H1 (cell line): Measurements from ENCODE around the gene PSMD5. TPM values are rescaled to one million over a fixed set of nuclear protein-coding genes. Genes with fewer than 3 reads are reported as not detected.

Experiments used
- CHD7 ChIP-seq: fragments of 300-600 bp; sonication (generic); IDR thresholded peaks from 2 replicates; pipeline ENCODE4 v1.7.1; 2012; ENCODE audit warnings: low read length, moderate library complexity, mild to moderate bottlenecking, inconsistent platforms; ENCODE audit not compliant: insufficient replicate concordance
- E2F6 ChIP-seq: IDR thresholded peaks from 2 replicates; pipeline ENCODE4 v1.6.1; 2012; ENCODE audit warnings: inconsistent platforms
- GTF2F1 ChIP-seq: IDR thresholded peaks from 2 replicates; pipeline ENCODE4 v1.6.1; 2012; ENCODE audit warnings: low read depth, low read length, improper control_type of control experiment, borderline replicate concordance
- KDM1A ChIP-seq: fragments of 200-600, 300-600 bp; sonication (generic); IDR thresholded peaks from 2 replicates; pipeline ENCODE4 v1.7.1; 2016; ENCODE audit warnings: mild to moderate bottlenecking, low read length, borderline replicate concordance
- MAFK ChIP-seq: IDR thresholded peaks from 2 replicates; pipeline ENCODE4 v1.6.1; 2012; ENCODE audit warnings: low read depth, mild to moderate bottlenecking, improper control_type of control experiment, low read length
- RAD21 ChIP-seq, 2 experiments: IDR thresholded peaks in 1 of 2; conservative IDR thresholded peaks in 1 of 2; 2 replicates each; pipeline ENCODE4 v1.6.1; 2011; ENCODE audit warnings: low read depth in 2 of 2, low read length in 2 of 2, improper control_type of control experiment in 1 of 2, inconsistent platforms in 1 of 2, mild to moderate bottlenecking in 1 of 2, moderate library complexity in 1 of 2
- SAP30 ChIP-seq: fragments of 300-600 bp; sonication (generic); IDR thresholded peaks from 2 replicates; pipeline ENCODE4 v1.7.1; 2012; ENCODE audit warnings: low read length, moderate library complexity, mild to moderate bottlenecking, inconsistent platforms; ENCODE audit not compliant: insufficient read depth, insufficient replicate concordance
- SIN3A ChIP-seq, 2 experiments: IDR thresholded peaks in 1 of 2; conservative IDR thresholded peaks in 1 of 2; 2 replicates each; pipeline ENCODE4 v1.6.1; 2011 to 2012; ENCODE audit warnings: low read length in 2 of 2, improper control_type of control experiment in 1 of 2, low read depth in 1 of 2, mild to moderate bottlenecking in 1 of 2
- TAF1 ChIP-seq: IDR thresholded peaks from 2 replicates; pipeline ENCODE4 v1.6.1; 2011; ENCODE audit warnings: mild to moderate bottlenecking, low read depth, low read length
- TCF12 ChIP-seq: IDR thresholded peaks from 2 replicates; pipeline ENCODE4 v1.6.1; 2011; ENCODE audit warnings: low read depth, mild to moderate bottlenecking, low read length
- YY1 ChIP-seq: IDR thresholded peaks from 2 replicates; pipeline ENCODE4 v1.6.1; 2011; ENCODE audit warnings: low read depth, mild to moderate bottlenecking, low read length
- polyA plus RNA-seq, 7 experiments: library from polyadenylated mRNA; depleted of rRNA in 3 of 7; stranded (reverse) in 5 of 7; unstranded in 2 of 7; fragments of >200 nt in 5 of 7; fragments of 200-250 nt in 2 of 7; gene quantifications; 1 replicate in 5 of 7; 2 replicates in 1 of 7; 4 replicates in 1 of 7; pipeline versions ENCODE4 v1.2.1 to v1.2.3, GENCODE V29; 2011 to 2013; ENCODE audit warnings: missing spikeins in 2 of 7, mixed read lengths in 2 of 7
- total RNA-seq: library from RNA; stranded (reverse); fragmentation: NEBNext Ultra II Directional; extraction: Animal tissue kit (Norgen Biotek cat#: 25700); gene quantifications from 2 replicates; pipeline ENCODE4 v1.2.1, GENCODE V29; 2021

Gene PSMD5
- total and polyA plus RNA-seq, 2 of the 8 experiments (the other 6 are each of a cell fraction or from before 2014, with no cell fraction given): 19.2 to 30.5 TPM

- no peak for TF ChIP-seq CHD7
- TF ChIP-seq SIN3A (conservative IDR thresholded peaks at IDR 0.05 in 1 of 2, IDR thresholded peaks at IDR 0.05 in 1 of 2; ENCODE audit: low read depth in 1 of 2, low read length in 2 of 2): no peak
- TF ChIP-seq MAFK: no peak
- TF ChIP-seq RAD21 (IDR thresholded peaks at IDR 0.05 in 1 of 2, conservative IDR thresholded peaks at IDR 0.05 in 1 of 2; ENCODE audit: low read depth in 2 of 2, low read length in 2 of 2): no peak
- no peak for TF ChIP-seq KDM1A
- no peak for TF ChIP-seq SAP30
- TF ChIP-seq GTF2F1: no peak
- no peak for TF ChIP-seq E2F6
- no peak for TF ChIP-seq TCF12
- TF ChIP-seq YY1: no peak
- TF ChIP-seq TAF1: no peak
Measured at GRCh38 chr9:120888626-120889025, 45.9 kb upstream of the PSMD5 start (continued).
